ENCODE data around the gene PGLYRP3.

DNA sequence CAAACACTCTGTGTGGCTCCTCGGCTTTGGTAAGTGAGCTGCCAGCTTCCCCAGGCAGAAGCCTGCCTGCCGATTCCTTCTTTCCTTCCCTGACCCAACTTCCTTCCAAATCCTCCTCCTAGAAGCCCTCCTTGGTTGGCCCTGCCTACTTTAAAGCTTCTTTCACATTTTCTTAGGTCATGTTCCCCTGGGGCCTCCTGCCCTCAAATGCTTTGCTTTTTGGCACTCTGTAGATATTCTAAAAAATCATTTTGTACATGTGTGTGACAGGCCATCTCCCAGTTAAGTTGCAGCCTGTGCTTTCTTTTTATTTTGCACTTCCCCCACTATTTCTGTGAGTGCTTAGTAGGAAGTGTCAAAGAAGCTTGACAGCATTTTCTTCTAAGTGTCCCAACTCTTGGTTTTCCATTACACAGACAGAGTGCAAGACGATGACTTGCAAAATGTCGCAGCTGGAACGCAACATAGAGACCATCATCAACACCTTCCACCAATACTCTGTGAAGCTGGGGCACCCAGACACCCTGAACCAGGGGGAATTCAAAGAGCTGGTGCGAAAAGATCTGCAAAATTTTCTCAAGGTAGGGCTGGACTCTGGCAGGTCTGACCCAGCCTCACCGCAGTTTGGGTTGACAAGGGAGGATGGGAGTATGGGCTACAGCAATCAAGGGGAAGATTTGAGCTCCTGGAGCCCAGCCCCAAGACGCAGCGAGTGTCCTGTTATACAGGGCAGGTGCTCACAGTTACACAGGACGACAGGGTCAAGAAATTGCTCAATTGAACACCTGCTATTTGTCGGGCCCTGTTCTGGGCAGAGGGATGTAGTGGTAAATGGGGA is 45.3 kb upstream of the PGLYRP3 start, which contains the start of gene S100A9:
- TF ChIP-seq, protein P1, sequence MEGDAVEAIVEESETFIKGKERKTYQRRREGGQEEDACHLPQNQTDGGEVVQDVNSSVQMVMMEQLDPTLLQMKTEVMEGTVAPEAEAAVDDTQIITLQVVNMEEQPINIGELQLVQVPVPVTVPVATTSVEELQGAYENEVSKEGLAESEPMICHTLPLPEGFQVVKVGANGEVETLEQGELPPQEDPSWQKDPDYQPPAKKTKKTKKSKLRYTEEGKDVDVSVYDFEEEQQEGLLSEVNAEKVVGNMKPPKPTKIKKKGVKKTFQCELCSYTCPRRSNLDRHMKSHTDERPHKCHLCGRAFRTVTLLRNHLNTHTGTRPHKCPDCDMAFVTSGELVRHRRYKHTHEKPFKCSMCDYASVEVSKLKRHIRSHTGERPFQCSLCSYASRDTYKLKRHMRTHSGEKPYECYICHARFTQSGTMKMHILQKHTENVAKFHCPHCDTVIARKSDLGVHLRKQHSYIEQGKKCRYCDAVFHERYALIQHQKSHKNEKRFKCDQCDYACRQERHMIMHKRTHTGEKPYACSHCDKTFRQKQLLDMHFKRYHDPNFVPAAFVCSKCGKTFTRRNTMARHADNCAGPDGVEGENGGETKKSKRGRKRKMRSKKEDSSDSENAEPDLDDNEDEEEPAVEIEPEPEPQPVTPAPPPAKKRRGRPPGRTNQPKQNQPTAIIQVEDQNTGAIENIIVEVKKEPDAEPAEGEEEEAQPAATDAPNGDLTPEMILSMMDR (IDR thresholded peaks at IDR 0.05; ENCODE audit: poor library complexity): no peak
- TF ChIP-seq EZH2 (IDR thresholded peaks at IDR 0.05; ENCODE audit: borderline replicate concordance): no peak
- no peak for TF ChIP-seq EZH2phosphoT487 (IDR thresholded peaks at IDR 0.05; ENCODE audit: low read depth, severe bottlenecking, unreplicated experiment)
